Thyroid gland (tissue), 4 donors: ENCODE data around the gene GLIS1. TPM values are rescaled to one million over a fixed set of nuclear protein-coding genes. Genes with fewer than 3 reads are reported as not detected.

Experiments
- DNase-seq, 2 donors: peaks; one replicate each; pipeline ENCODE4 v3.0.0-alpha.2; 2019
- H3K27ac ChIP-seq, 3 donors: fragments of 200-600 bp; sonication (generic); 1 replicate in 2 of 3; 2 replicates in 1 of 3; pipeline ENCODE4 v1.5.1; 2016 to 2019; ENCODE audit warnings: mild to moderate bottlenecking in 1 of 3, moderate library complexity in 1 of 3
- H3K27me3 ChIP-seq: fragments of 200-600 bp; sonication (generic); one replicate; pipeline ENCODE4 v1.5.1; 2019
- H3K36me3 ChIP-seq, 2 donors: fragments of 200-600 bp; sonication (generic); one replicate each; pipeline ENCODE4 v1.5.1; 2016 to 2019
- H3K4me1 ChIP-seq, 2 donors: fragments of 200-600 bp; sonication (generic); one replicate each; pipeline ENCODE4 v1.5.1; 2017 to 2019
- H3K4me3 ChIP-seq, 3 donors: fragments of 200-600 bp; sonication (generic); replicated peaks in 1 of 3; 1 replicate in 2 of 3; 2 replicates in 1 of 3; pipeline ENCODE4 v1.5.1; 2016; ENCODE audit warnings: mild to moderate bottlenecking in 1 of 3
- H3K9me3 ChIP-seq: fragments of 200-600 bp; sonication (generic); one replicate; pipeline ENCODE4 v1.5.1; 2017
- POLR2A ChIP-seq, 2 donors: fragments of 450-650 bp; IDR thresholded peaks; one replicate each; pipeline ENCODE4 v1.6.1; 2017; ENCODE audit warnings: antibody characterized with exemption in 2 of 2, mild to moderate bottlenecking in 2 of 2, moderate library complexity in 1 of 2
- WGBS, 2 donors: methylation state at CpG; one replicate each; pipeline ENCODE4 v1.1.5; 2017; 5-methylcytosine and 5-hydroxymethylcytosine counted together
- intact Hi-C: fragments of 100-400 bp; cut with DNase I; formaldehyde crosslinking; loops from one replicate; pipeline ENCODE4 v1.15.1; 2023
- total RNA-seq, 4 donors: library from RNA; depleted of rRNA; stranded (reverse); fragments of >200 nt; gene quantifications; one replicate each; pipeline ENCODE4 v1.2.3, GENCODE V29; 2016
- TF ChIP-seq, protein P1 (sequence below), 6 experiments: fragments of 200-600 bp in 3 of 6; fragments of 450-650 bp in 3 of 6; sonication (generic) in 3 of 6; IDR thresholded peaks; one replicate each; pipeline ENCODE4 v1.5.1; 2016 to 2019; ENCODE audit warnings: antibody characterized with exemption in 6 of 6, mild to moderate bottlenecking in 2 of 6, inconsistent platforms in 1 of 6, moderate library complexity in 1 of 6

Gene GLIS1
- total RNA-seq, 4 donors from 2014 or later, result 0.29 TPM; not detected in 3

DNA sequence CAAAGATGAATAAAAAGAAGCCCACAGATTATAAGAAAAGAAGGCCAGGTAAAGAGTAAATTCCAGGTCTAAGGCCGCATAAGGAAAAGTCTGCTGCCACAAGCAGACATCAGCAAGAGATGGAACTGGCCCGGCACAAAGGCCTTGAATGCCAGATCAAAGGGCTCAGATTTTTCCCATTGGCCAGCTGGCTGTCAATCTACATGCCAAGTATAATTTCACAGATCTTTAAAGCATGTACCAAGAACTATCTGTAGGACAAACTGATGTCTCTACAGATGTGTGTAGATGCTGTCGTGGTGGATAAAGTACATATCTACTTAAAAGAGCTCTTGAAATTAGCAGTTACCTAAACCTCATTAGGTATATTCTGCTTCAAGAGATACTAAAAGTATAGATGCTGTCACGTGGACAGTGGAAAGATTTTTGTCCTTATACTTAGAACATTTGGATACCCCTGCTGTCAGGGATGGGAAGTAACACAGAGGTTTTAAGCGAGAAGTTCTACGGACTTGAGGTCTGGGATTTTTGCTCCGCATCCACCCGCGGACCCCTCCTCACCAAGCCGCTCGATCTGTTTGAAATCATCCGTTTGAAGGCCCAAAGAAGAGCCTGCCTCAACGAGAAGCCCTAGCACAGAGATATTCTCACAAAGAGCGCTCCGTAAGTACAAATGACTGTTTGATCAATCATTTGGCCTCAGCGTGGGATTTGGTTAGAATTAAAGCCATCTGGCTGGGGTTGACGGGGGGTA, 10.1 kb downstream of the GLIS1 start:
- Histone ChIP-seq H3K27ac (no peak overlapping the region), H3K4me1 (no peaks in the 10 kb centered on the region), H3K9me3 (no peaks in the 10 kb centered on the region), H3K4me3 (no peak overlapping the region), H3K36me3 (no peaks in the 10 kb centered on the region), H3K27me3 (no peaks in the 10 kb centered on the region)
- no peak for TF ChIP-seq POLR2A (IDR thresholded peaks at IDR 0.05)
- TF ChIP-seq, protein P1, sequence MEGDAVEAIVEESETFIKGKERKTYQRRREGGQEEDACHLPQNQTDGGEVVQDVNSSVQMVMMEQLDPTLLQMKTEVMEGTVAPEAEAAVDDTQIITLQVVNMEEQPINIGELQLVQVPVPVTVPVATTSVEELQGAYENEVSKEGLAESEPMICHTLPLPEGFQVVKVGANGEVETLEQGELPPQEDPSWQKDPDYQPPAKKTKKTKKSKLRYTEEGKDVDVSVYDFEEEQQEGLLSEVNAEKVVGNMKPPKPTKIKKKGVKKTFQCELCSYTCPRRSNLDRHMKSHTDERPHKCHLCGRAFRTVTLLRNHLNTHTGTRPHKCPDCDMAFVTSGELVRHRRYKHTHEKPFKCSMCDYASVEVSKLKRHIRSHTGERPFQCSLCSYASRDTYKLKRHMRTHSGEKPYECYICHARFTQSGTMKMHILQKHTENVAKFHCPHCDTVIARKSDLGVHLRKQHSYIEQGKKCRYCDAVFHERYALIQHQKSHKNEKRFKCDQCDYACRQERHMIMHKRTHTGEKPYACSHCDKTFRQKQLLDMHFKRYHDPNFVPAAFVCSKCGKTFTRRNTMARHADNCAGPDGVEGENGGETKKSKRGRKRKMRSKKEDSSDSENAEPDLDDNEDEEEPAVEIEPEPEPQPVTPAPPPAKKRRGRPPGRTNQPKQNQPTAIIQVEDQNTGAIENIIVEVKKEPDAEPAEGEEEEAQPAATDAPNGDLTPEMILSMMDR (IDR thresholded peaks at IDR 0.05), result no peak
- WGBS, 2 donors, result 84 to 85% methylated on average over 17 of the region's 17 CpGs
- intact Hi-C loops, result no loop called here
- no peak for DNase-seq

DNA sequence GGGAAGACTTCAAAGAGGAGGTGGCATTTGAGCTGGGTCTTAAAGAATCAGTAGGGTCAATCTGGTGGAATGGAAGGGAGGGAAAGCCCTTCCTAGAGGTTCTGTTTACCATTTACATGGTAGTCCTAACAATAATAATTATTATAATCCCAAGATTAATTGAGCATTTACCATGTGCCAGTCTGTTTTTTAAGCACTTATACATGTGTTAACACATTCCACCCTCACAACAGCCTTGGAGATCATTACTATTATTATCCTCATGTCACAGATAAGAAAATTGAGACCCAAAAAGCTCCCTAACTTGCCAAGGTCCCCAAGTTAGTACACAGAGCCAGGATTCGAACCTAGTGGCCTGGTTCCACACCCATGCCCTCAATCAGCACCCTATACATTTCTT, 10.8 kb downstream of the GLIS1 start:
- 80% methylated on average over 1 of the region's 1 CpG for WGBS, 2 donors
- H3K4me3 ChIP-seq, result no peak overlapping the region
- no peak overlapping the region for H3K27ac ChIP-seq
- no peak for DNase-seq
- intact Hi-C loops, result no loop called here
- TF ChIP-seq, protein P1 (IDR thresholded peaks at IDR 0.05), result no peak
- TF ChIP-seq POLR2A (IDR thresholded peaks at IDR 0.05), result no peak
- no peaks in the 10 kb centered on the region for H3K36me3 ChIP-seq
- H3K4me1 ChIP-seq, result no peaks in the 10 kb centered on the region
- no peaks in the 10 kb centered on the region for H3K9me3 ChIP-seq
- H3K27me3 ChIP-seq, result no peaks in the 10 kb centered on the region

DNA sequence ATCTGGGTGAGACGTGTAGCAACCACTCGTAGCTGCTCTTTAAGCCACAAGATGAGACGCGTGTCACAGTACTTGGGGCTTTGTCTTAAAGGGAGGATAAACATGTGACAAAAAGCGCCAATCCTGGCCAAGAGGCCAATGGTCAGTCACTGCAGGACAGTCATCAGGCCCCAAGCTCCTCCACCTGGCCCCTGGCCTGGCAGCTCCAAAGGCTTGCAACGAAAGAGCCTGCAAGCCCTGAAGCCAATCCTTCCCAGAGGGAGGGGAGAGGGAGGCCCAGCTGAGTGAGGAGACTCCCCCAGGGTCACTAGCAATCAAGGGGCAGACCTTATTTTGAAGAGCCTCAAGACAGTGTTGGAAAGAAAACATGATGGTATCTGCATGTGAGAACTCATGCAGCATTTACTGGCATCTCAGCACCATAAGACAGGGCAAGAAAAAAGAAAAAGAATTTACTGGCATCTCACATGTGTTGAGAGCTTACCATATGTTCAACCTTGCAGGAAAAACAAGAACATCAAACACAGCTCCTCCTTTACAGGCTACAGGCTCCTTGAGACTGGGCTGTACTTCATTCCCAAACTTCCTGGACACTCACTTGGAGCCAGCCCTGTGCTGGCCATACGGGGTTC, 11.4 kb downstream of the GLIS1 start:
- DNase-seq, result no peak
- H3K4me1 ChIP-seq, result no peaks in the 10 kb centered on the region
- no peaks in the 10 kb centered on the region for H3K36me3 ChIP-seq
- WGBS, 2 donors, result 91 to 94% methylated on average over 7 of the region's 7 CpGs
- intact Hi-C loops, result no loop called here
- H3K4me3 ChIP-seq, result no peak overlapping the region
- no peaks in the 10 kb centered on the region for H3K9me3 ChIP-seq
- H3K27me3 ChIP-seq, result no peaks in the 10 kb centered on the region
- TF ChIP-seq, protein P1 (IDR thresholded peaks at IDR 0.05), result no peak
- TF ChIP-seq POLR2A (IDR thresholded peaks at IDR 0.05), result no peak
- no peak overlapping the region for H3K27ac ChIP-seq

DNA sequence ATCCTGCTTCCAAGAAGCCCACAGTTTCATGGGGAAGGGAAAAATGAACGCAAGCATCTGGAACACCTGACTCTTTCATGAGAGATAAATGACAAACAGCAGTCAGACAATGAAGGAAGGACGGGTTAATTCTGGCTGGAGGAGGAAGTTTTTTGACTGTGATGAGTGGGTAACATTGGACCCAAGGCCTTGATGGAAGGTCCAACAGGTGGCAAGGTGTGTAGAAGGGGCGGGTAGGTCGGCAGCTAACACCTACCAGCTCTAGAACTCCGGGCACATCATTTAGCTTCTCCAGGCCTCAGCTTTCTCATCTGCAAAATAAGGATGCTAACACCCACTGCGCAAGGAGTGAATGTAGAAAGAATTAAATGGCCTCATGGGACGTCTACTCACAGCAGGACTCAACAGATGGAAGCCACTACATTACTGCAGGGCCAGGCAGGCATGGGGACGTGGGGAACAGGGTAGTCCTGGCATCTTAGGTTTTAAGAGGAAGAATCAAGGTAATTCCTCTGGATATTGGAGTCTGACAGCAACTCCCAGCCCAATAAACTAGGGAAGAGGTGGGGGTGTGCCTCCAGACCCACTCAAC, 12.9 kb downstream of the GLIS1 start:
- H3K4me1 ChIP-seq, result no peaks in the 10 kb centered on the region
- H3K36me3 ChIP-seq, result no peaks in the 10 kb centered on the region
- no peak overlapping the region for H3K27ac ChIP-seq
- no peaks in the 10 kb centered on the region for H3K9me3 ChIP-seq
- intact Hi-C loops, result no loop called here
- TF ChIP-seq, protein P1 (IDR thresholded peaks at IDR 0.05), result no peak
- no peak for TF ChIP-seq POLR2A (IDR thresholded peaks at IDR 0.05)
- no peak overlapping the region for H3K4me3 ChIP-seq
- H3K27me3 ChIP-seq, result no peaks in the 10 kb centered on the region
- no peak for DNase-seq
- 88 to 94% methylated on average over 8 of the region's 8 CpGs for WGBS, 2 donors

DNA sequence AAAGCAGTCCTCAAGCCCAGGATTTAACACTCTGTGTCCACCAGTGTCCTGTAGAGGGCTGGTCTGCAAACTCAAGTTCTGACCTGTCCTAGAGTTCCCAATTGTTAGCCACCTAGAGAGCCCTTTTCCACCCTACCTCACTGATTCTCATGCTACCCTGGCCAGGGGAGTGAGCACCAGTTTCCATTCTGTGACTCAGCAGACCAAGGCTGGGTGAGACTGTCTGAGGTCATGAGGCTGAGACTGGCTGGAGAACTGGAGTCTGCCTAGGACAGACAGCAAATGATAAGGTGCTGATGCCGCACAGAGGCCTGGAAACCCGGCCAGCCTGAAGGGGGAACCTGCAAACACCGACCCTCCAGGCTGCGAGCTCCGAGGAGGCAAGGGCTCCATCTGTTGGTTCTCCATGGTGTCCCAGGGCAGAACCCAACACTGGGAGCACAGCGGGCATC, 13.7 kb downstream of the GLIS1 start:
- H3K27ac ChIP-seq, result no peak overlapping the region
- no peak overlapping the region for H3K4me3 ChIP-seq
- H3K9me3 ChIP-seq, result no peaks in the 10 kb centered on the region
- H3K36me3 ChIP-seq, result no peaks in the 10 kb centered on the region
- WGBS, 2 donors, result 43 to 45% methylated on average over 6 of the region's 6 CpGs
- no peaks in the 10 kb centered on the region for H3K4me1 ChIP-seq
- no peaks in the 10 kb centered on the region for H3K27me3 ChIP-seq
- no peak for DNase-seq
- no peak for TF ChIP-seq POLR2A (IDR thresholded peaks at IDR 0.05)
- TF ChIP-seq, protein P1 (IDR thresholded peaks at IDR 0.05), result no peak
- intact Hi-C loops, result no loop called here
